OCI-LY7 (cell line): ENCODE measurements around the gene TMTC2.

Source experiments
- CTCF ChIP-seq: fragments of 200-600 bp; sonication (generic); conservative IDR thresholded peaks from 2 replicates; pipeline ENCODE4 v1.5.1; 2014; ENCODE audit warnings: mild to moderate bottlenecking, antibody characterized with exemption, low read length, moderate library complexity, mixed read lengths
- EZH2phosphoT487 ChIP-seq: fragments of 200-600 bp; sonication (generic); IDR thresholded peaks from 2 replicates; pipeline ENCODE4 v1.6.1; 2018; ENCODE audit warnings: low read depth, borderline replicate concordance, mild to moderate bottlenecking, mixed run types, antibody characterized with exemption, low read length, moderate library complexity, mixed read lengths

GRCh38 chr12:82872088-82872487, 185.4 kb downstream of the TMTC2 start:
- no peak for TF ChIP-seq EZH2phosphoT487
- no peak for TF ChIP-seq CTCF
